GM10266 (cell line): ENCODE data around the gene SPATS1.
A peak's percentile ranks its signal among the peaks of the same experiment; 100 is the strongest.
"Not testable (repeated sequence)": the region's sequence is repeated elsewhere in the genome, so short reads cannot be mapped to it uniquely, and the experiment has no call there.

Source experiments
- DNase-seq: peaks from one replicate; pipeline ENCODE4 v3.0.0; 2012; ENCODE audit errors: extremely low spot score
- CTCF ChIP-seq: IDR thresholded peaks from 2 replicates; pipeline ENCODE4 v1.5.1; 2012; ENCODE audit warnings: mild to moderate bottlenecking, low read depth; ENCODE audit not compliant: control insufficient read depth, insufficient read depth; ENCODE audit errors: missing control alignments

Gene SPATS1

GRCh38 chr6:44311767-44312166 lies 30.7 kb upstream of the SPATS1 start:
- DNase-seq = no peak
- no peak for TF ChIP-seq CTCF

- peak; percentile 98 for TF ChIP-seq CTCF
- peak; percentile 88 for DNase-seq
Measured at GRCh38 chr6:44312901-44313788, 29.3 kb upstream of the SPATS1 start, which contains the start of gene AARS2. Gene AARS2, minus strand, starts transcription at chr6:44313347. Its CDS starts 24 bp downstream, at chr6:44313323.

- not testable (repeated sequence) for DNase-seq
Measured at GRCh38 chr6:44314657-44315056, 27.8 kb upstream of the SPATS1 start.

- DNase-seq = no peak
- no peak for TF ChIP-seq CTCF
Measured at GRCh38 chr6:44315516-44315915, 26.9 kb upstream of the SPATS1 start.

GRCh38 chr6:44315951-44316350 lies 26.5 kb upstream of the SPATS1 start:
- TF ChIP-seq CTCF = no peak
- DNase-seq = no peak

GRCh38 chr6:44316481-44316880 lies 26.0 kb upstream of the SPATS1 start:
- TF ChIP-seq CTCF = no peak
- no peak for DNase-seq

GRCh38 chr6:44317136-44317631 lies 25.3 kb upstream of the SPATS1 start:
- DNase-seq = not testable (repeated sequence)

- no peak for TF ChIP-seq CTCF
- no peak for DNase-seq
Measured at GRCh38 chr6:44321210-44321609, 21.2 kb upstream of the SPATS1 start.
